Measurements from ENCODE around the gene NPRL2. TPM values are rescaled to one million over a fixed set of nuclear protein-coding genes. Genes with fewer than 3 reads are reported as not detected.

Gene NPRL2
- total RNA-seq, 3 donors from 2014 or later = 34.0 to 46.9 (median 37.0) TPM

DNA sequence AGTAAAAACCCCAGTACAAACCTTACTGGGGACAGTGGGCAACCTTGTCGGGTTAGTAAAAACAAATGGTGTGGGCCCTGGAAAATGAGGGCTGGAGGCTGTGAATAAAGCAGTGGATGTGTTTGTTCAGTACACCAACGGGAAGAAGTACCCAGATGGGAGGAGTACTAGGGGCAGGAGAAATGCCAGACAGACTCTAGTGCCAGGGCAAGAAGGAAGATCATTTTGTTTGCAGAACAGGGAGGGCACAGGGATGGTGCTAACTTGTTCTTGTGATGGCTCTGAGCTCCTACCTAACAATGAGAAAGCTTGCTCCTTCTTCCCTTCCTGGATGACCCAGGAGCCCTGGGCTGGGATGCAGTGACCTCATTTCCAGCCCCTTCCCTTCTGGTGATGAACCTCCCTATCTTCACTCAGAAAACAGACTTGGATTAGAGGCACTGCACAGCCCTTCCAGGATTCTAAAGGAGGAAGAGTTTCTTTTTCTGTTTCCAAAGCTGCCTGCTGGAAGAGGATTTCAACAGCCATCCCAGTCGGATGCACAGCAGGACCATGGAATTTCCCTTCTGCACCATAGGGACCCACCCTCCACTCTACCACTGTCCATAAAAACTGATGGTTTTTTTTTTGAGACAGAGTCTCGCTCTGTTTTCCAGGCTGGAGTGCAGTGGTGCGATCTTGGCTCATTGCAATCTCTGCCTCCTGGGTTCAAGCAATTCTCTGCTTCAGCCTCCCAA, 16.1 kb downstream of the NPRL2 start:
- H3K36me3 Mint-ChIP-seq (ENCODE audit: insufficient read depth) = peaks cover 16% of the 10 kb centered on the region
- no peak for ATAC-seq

DNA sequence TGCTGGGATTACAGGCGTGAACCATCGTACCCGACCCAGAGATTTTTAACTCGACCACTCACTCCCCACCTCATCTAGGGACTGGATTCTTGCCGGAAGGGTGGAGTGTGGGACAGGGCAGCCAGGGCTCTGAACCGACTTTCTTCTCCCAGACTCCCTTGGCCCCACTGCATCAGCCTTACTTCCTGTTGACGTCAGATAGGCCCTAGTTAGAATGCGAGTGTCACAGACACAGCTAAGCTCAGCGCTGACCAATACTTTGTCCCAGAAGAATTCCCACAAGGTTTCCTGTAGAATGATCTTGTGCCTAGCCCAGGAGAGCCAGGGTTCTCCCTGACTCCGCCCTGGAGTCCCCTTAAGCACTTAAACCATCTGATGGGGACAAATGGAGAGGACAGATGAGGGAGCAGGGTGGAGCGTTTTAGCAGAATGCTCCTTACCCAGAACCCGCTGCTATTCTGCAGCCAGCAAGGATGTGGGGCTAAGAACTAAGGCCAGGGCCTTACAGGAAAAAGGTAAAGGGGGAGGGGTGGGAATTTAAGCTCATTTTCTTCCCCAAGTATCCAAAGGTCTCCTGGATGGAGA, 16.7 kb downstream of the NPRL2 start:
- Mint-ChIP-seq H3K36me3 (ENCODE audit: insufficient read depth) (peaks cover 16% of the 10 kb centered on the region), H3K27me3 (ENCODE audit: low read depth) (no peaks in the 10 kb centered on the region), H3K4me3 (peak overlapping the region; percentile 58), H3K4me1 (ENCODE audit: low read depth) (peaks cover 41% of the 10 kb centered on the region), H3K9me3 (no peaks in the 10 kb centered on the region)
- ATAC-seq (no peak), DNase-seq (no peak)

More for the DNA sequence above, 16.1 kb downstream of the NPRL2 start:
- Mint-ChIP-seq H3K9me3 (no peaks in the 10 kb centered on the region), H3K4me1 (ENCODE audit: low read depth) (peaks cover 47% of the 10 kb centered on the region), H3K4me3 (peak overlapping the region; percentile 58), H3K27me3 (ENCODE audit: low read depth) (no peaks in the 10 kb centered on the region)
- DNase-seq = no peak

DNA sequence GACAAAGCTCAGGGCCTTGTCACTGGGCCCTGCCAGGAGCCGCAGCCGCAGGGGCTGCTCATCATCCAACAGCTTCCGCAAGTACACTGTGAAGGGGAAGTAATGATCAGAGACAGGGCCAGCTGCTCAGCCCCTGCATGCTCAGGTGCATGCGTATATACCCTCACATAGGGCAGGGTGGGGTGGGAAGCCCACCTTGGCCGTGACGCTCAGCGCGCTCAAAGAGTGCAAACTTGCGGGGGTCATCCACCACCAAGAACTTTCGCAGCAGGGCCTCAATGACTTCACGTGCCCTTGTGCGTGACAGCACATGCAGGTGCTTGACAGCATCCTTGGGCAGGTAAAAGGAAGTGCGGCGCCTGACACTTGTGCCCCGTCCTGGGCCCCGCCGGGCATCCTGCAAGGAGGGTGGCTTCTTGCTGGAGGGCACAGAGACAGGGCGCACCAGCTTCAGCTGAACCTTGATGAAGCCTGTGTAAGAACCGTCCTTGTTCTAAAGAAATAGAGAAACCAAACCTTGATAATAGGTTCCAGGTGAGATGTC, 19.1 kb downstream of the NPRL2 start:
- no peak for ATAC-seq
- DNase-seq = no peak
- Mint-ChIP-seq H3K4me1 (ENCODE audit: low read depth) (peaks cover 43% of the 10 kb centered on the region), H3K36me3 (ENCODE audit: insufficient read depth) (peaks cover 14% of the 10 kb centered on the region), H3K27me3 (ENCODE audit: low read depth) (no peaks in the 10 kb centered on the region), H3K4me3 (no peak overlapping the region), H3K9me3 (no peaks in the 10 kb centered on the region)

DNA sequence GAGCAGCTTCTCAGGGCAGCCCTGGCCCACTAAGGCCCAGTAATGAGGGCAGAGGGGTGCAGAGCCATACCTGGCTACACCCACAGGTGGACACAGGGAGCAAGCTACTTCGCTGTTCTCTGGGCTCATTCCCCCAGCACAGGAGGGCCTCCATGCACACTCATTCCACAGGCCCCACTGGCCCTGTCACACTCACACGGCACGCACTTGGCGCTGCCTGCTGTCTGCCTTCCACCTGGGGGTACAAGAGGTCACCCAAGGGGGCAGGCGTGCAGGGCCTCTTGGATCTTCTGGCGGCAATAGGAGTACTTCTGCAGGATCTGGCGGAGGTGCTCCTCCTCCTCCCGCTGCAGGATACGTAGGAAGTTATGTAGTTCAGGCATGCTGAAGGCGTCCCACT, 20.2 kb downstream of the NPRL2 start:
- Mint-ChIP-seq H3K4me1 (ENCODE audit: low read depth) (peaks cover 35% of the 10 kb centered on the region), H3K36me3 (ENCODE audit: insufficient read depth) (peaks cover 15% of the 10 kb centered on the region), H3K27me3 (ENCODE audit: low read depth) (no peaks in the 10 kb centered on the region), H3K9me3 (no peaks in the 10 kb centered on the region), H3K4me3 (no peak overlapping the region)
- DNase-seq (no peak), ATAC-seq (no peak)

DNA sequence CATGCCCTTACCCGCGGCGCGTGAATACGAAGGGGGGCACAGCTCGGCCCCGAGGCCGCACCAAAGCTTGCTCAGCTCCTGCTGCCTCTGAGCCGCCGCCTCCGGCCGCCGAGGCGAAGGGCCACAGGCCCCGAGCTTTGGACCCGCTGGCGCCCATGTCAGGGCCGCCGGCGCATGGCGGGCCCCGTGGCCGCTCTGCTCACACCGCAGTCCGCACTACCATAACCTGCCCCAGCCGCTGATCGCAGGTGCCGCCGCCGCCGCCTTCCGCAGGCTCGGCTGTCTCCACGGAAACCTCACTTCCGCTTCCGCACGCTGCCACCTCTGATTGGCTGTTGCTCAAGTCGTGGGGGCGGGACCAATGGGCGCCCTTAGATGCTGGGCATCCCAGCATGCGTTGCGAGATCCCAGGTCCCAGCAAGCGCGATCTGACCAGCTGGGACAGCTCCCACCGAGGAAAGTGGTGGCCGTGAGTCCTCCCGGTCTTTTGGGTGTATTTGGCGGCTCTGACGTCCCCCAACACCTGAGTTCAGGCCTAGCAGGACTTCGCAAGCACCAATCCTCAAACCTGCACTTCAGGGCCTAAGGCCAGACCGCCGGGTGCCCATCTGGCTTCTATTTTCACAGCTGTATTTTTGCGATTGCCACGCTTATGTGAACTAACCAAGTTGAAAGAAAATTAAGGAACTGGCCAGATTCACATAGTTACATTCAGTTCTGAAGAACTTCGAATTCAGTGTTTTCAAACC, 22.5 kb downstream of the NPRL2 start, which contains the start of gene TUSC2:
Gene TUSC2, minus strand, starts transcription at position 281 of the 749 bp plus-strand sequence. Its CDS starts 124 bp downstream, at position 157.
- no peaks in the 10 kb centered on the region for H3K27me3 Mint-ChIP-seq (ENCODE audit: low read depth)
- DNase-seq (peak; percentile 92), ATAC-seq (peak; percentile 95 to 96)
- H3K36me3 Mint-ChIP-seq (ENCODE audit: insufficient read depth) = peaks cover 10% of the 10 kb centered on the region
- H3K4me3 Mint-ChIP-seq = peak within 1 kb of the TSS; percentile 90
- no peaks in the 10 kb centered on the region for H3K9me3 Mint-ChIP-seq
- H3K4me1 Mint-ChIP-seq (ENCODE audit: low read depth) = peaks cover 23% of the 10 kb centered on the region

DNA sequence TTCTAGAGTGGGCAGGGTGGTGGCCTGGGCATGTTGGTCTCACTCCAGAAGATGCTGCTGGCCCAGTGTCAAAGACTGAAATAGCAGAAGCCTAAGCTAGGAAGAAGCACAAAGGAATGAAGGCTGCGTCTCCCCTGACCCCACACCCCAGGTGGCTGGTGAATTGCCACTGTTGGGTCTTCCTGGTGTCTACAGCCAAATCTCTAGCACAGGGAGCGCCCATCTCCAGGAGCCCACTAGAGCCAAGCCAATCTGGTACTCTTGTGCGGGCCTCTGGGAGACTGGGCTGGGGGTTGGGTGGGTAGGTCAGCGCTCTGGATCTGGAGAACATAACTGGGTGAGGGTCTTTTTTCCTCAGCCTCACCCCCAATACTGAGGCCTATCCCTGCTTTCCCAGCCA, 23.4 kb downstream of the NPRL2 start:
- peaks cover 7% of the 10 kb centered on the region for H3K36me3 Mint-ChIP-seq (ENCODE audit: insufficient read depth)
- DNase-seq (no peak), ATAC-seq (no peak)
- peak overlapping the region; percentile 90 for H3K4me3 Mint-ChIP-seq
- no peaks in the 10 kb centered on the region for H3K27me3 Mint-ChIP-seq (ENCODE audit: low read depth)
- H3K9me3 Mint-ChIP-seq = no peaks in the 10 kb centered on the region
- H3K4me1 Mint-ChIP-seq (ENCODE audit: low read depth) = peaks cover 23% of the 10 kb centered on the region

DNA sequence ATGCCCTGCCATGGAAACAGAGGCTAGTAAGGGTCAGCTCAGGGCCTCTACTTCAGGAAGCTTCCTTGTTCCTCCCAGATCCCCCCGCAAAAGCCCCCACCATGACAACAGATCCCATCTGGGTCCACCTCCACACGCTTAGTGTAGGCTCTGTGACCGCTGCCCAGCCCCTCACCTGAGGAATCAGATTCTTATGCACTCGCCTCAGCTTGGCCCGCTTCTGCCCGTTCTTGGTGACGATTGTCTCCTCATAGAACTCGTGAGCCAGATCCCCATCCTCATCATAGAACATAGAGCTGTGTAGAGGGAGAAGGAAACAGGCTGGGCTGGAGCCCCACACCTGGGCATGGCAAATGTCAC, 24.4 kb downstream of the NPRL2 start:
- Mint-ChIP-seq H3K27me3 (ENCODE audit: low read depth) (no peaks in the 10 kb centered on the region), H3K9me3 (no peaks in the 10 kb centered on the region), H3K36me3 (ENCODE audit: insufficient read depth) (peaks cover 5% of the 10 kb centered on the region), H3K4me1 (ENCODE audit: low read depth) (peaks cover 23% of the 10 kb centered on the region), H3K4me3 (peak overlapping the region; percentile 90)
- no peak for ATAC-seq
- DNase-seq = no peak

DNA sequence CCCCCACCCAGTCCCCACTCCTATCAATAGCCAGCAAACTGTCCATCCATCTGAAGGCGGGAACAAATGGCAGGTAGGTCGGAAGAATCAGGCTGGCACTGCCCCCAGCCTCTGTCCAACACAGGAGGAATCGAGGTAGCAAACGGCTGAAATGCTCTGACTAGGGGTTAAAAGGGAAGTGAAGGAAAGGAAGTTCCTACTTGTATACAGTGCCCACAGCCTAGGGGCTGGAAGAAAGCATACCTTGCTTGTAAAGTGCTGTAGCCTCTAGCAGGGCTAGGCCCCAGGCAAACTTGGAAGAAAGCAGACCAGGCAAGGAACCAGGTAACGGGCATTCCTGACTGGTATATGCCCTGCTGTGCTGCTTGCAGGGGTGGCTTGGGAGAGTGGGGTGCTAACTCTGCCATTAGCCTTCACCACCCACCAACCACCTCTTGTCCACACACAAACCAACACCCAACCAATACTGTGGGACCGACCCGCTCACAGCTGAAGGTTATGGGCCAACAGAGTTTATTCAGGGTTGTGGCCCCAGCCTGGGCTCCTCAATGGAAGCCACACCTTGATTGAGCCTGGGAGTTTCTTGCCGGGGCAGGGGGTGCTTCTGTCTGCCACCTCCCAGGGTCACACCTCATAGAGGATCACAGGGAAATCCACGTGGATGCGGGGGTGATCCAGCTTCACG, 24.9 kb downstream of the NPRL2 start:
- peaks cover 5% of the 10 kb centered on the region for H3K36me3 Mint-ChIP-seq (ENCODE audit: insufficient read depth)
- H3K27me3 Mint-ChIP-seq (ENCODE audit: low read depth) = no peaks in the 10 kb centered on the region
- H3K4me3 Mint-ChIP-seq = no peak overlapping the region
- H3K4me1 Mint-ChIP-seq (ENCODE audit: low read depth) = peaks cover 24% of the 10 kb centered on the region
- ATAC-seq (no peak), DNase-seq (no peak)
- H3K9me3 Mint-ChIP-seq = no peaks in the 10 kb centered on the region

DNA sequence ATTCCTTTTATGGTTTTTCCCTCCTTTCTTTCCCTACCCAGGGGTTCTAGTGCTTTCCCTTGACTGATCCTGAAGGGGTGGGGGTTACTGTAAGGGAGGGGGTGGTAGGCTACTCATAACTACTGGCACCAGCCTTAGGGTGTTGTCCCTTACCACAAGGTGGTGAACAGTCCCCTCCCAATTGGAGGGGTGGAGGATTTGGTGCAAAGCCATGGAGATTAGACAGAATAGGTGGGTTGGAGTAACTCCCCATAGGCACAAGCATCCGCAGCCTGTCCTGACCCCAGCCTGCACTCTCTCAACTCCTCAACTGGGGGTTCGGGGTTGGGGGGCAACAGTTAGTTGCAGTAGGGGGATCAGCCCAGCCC, 25.5 kb downstream of the NPRL2 start:
- DNase-seq (no peak), ATAC-seq (no peak)
- Mint-ChIP-seq H3K27me3 (ENCODE audit: low read depth) (no peaks in the 10 kb centered on the region), H3K36me3 (ENCODE audit: insufficient read depth) (peaks cover 3% of the 10 kb centered on the region), H3K4me3 (no peak overlapping the region), H3K4me1 (ENCODE audit: low read depth) (peaks cover 29% of the 10 kb centered on the region), H3K9me3 (no peaks in the 10 kb centered on the region)

DNA sequence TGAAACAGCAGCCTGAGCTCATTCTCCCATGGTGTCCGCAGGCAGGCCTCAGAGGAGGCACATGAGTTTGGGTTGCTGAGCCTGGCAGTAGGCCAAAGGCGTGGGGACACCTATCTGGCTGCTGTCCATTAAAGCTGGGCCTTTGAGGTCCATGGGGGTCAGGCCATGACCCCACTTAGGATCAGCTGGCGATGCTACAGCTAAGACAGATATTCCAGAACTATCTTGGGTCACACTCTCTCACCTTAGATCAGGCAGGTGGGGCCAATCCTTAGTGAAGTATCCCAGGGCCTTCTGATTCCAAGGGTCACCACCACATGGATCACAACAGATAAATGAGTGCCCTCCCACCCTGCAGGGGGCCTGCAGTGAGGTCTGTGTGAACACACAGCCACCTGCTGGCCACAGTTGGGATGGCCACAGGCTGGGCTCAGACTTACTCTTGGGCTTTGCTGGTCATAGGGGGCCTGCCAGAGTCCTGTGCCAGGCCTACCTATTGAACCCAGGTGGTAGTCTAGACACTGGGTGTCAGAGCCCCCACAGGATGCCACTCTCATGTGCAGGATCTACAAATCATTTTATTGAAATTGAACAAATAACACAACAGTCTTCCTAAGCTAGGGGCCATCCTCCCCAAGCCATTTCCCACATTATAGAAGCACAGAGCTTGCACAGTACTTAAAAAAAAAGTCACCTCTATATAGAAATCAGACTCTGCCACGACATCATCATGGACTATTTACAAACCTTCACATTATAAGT, 26.0 kb downstream of the NPRL2 start:
- ATAC-seq (peak; percentile 21 to 25), DNase-seq (peak; percentile 52)
- peaks cover 34% of the 10 kb centered on the region for H3K4me1 Mint-ChIP-seq (ENCODE audit: low read depth)
- H3K36me3 Mint-ChIP-seq (ENCODE audit: insufficient read depth) = peaks cover 3% of the 10 kb centered on the region
- no peaks in the 10 kb centered on the region for H3K27me3 Mint-ChIP-seq (ENCODE audit: low read depth)
- H3K4me3 Mint-ChIP-seq = no peak overlapping the region
- H3K9me3 Mint-ChIP-seq = no peaks in the 10 kb centered on the region

DNA sequence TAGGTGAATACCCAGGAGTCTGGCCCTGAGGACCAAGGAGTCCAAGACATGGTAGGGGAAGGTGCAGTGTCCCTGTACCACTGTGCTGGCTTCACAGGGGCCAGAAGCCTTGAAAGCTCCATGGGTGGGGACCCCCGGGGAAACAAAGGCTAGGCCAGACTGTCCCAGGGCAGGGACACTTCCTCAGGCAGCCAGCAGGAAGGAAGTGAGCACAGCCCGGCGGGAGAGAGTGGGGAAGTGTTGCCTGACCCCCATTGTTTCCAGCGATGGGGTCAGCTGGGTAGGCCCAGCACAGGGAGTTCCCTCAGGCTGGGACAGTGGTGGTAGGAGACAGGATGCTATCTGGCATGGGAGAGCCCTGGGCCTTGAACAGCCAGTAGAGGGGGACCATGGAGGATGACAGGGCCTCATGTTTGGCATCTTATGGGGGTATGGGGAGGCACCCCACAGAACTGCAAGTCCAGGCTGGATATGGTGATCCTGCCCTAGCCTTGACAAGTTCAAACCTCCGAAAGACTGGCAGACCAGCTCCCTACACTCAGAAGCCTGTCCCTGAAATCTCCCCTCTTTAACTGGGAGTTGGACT, 26.9 kb downstream of the NPRL2 start:
- H3K27me3 Mint-ChIP-seq (ENCODE audit: low read depth) = no peaks in the 10 kb centered on the region
- no peaks in the 10 kb centered on the region for H3K9me3 Mint-ChIP-seq
- H3K4me3 Mint-ChIP-seq = no peak overlapping the region
- ATAC-seq (no peak), DNase-seq (no peak)
- peaks cover 3% of the 10 kb centered on the region for H3K36me3 Mint-ChIP-seq (ENCODE audit: insufficient read depth)
- peaks cover 42% of the 10 kb centered on the region for H3K4me1 Mint-ChIP-seq (ENCODE audit: low read depth)

DNA sequence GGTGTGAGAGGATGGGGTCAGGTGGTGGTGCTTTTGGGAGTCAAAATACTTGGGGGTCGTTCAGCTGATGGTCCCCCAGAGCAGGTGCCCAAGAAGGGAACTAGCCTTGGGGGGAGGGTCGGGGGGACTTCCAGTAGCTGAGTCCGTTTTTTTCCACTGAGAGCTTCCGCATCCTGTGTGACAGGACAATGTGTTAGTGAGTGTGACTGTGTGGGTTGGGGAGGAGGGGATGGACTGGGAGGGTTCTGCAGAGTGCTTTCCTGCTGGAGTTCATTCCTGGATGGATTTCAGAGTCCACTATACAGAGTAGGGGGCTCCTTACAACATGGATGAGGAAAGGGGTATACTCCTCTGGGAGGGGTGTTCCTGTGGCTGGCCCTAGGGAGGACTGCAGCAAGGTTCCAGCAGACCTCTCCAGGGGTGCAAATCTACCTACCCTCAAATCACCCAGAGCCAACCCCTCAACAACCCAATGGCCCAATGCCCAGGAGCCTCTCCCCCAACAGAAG, 27.4 kb downstream of the NPRL2 start:
- ATAC-seq = no peak
- Mint-ChIP-seq H3K4me1 (ENCODE audit: low read depth) (peaks cover 40% of the 10 kb centered on the region), H3K27me3 (ENCODE audit: low read depth) (no peaks in the 10 kb centered on the region), H3K4me3 (no peak overlapping the region), H3K9me3 (no peaks in the 10 kb centered on the region), H3K36me3 (ENCODE audit: insufficient read depth) (peaks cover 3% of the 10 kb centered on the region)
- DNase-seq = no peak

DNA sequence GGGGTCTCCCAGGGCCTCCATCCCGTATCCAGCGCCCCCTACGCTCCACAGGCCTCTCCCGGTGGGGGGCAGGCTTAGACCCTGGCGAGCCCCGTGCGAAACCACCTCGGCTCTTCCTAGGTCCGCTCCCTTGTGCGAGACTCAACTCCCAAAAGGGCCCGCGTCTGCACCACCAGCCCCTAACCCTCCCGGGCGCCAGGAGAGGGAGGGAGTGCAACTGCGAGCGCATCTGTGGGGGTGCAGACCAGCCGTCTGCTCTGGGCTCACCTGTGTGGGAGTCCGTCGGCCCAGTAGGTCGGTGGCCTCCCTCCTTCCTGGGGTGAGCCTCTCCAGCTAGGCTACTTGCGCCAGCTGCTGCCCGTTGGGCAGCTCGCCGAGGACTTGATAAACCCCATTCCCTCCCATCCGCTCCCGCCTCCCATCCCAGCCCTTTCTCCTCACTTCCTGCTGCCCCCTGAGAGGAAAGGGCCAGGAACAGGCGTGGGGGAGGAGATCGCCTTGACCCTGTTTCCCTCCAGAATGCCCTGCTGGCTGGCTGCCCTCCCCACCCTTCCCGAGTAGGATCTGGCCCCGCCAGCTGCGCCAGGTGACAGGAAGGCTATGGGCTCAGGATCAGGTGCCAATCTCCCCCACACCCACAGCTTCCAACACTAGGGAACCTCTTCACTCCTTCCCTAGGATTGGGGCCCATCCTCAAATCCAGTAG, 28.0 kb downstream of the NPRL2 start, which contains the start of gene HYAL2:
Gene HYAL2, minus strand, starts transcription at position 360 of the 706 bp plus-strand sequence. CDS start 2,256 bp downstream, outside the sequence.
- peaks cover 3% of the 10 kb centered on the region for H3K36me3 Mint-ChIP-seq (ENCODE audit: insufficient read depth)
- ATAC-seq (no peak), DNase-seq (no peak)
- no peaks in the 10 kb centered on the region for H3K9me3 Mint-ChIP-seq
- no peaks in the 10 kb centered on the region for H3K27me3 Mint-ChIP-seq (ENCODE audit: low read depth)
- peak within 1 kb of the TSS; percentile 82 for H3K4me3 Mint-ChIP-seq
- H3K4me1 Mint-ChIP-seq (ENCODE audit: low read depth) = peaks cover 38% of the 10 kb centered on the region
